DOHH2 (cell line): ENCODE data around the gene NDUFS3.

Source experiments
- H3F3A ChIP-seq: fragments of 200-600 bp; sonication (generic), shearing (Covaris generic); 2 replicates; pipeline ENCODE4 v1.6.0; 2016; ENCODE audit warnings: antibody characterized with exemption, mild to moderate bottlenecking; ENCODE audit not compliant: control insufficient read depth, insufficient read depth
- H3K27ac ChIP-seq: fragments of 200-600 bp; sonication (generic); 2 replicates; pipeline ENCODE4 v1.5.1; 2014; ENCODE audit warnings: low read depth, mild to moderate bottlenecking, low read length, moderate library complexity
- H3K27me3 ChIP-seq: fragments of 200-600 bp; sonication (generic); 2 replicates; pipeline ENCODE4 v1.6.1; 2014; ENCODE audit warnings: mild to moderate bottlenecking, low read length, mixed read lengths; ENCODE audit not compliant: control insufficient read depth
- H3K36me3 ChIP-seq: fragments of 200-600 bp; sonication (generic); 2 replicates; pipeline ENCODE4 v1.6.1; 2014; ENCODE audit warnings: mild to moderate bottlenecking, low read length, moderate library complexity, mixed read lengths; ENCODE audit not compliant: control insufficient read depth
- H3K4me1 ChIP-seq: fragments of 200-600 bp; sonication (generic); 2 replicates; pipeline ENCODE4 v1.6.1; 2014; ENCODE audit warnings: mild to moderate bottlenecking, low read length, mixed read lengths; ENCODE audit not compliant: control insufficient read depth
- H3K4me2 ChIP-seq: fragments of 200-600 bp; sonication (generic); 2 replicates; pipeline ENCODE4 v1.6.0; 2014; ENCODE audit warnings: mild to moderate bottlenecking, low read length, moderate library complexity
- H3K4me3 ChIP-seq: fragments of 200-600 bp; sonication (generic); 2 replicates; pipeline ENCODE4 v1.5.1; 2014; ENCODE audit warnings: mild to moderate bottlenecking, low read length, mixed read lengths
- H3K79me2 ChIP-seq: fragments of 200-600 bp; sonication (generic); 2 replicates; pipeline ENCODE4 v1.6.1; 2014; ENCODE audit warnings: mild to moderate bottlenecking, low read length, mixed read lengths; ENCODE audit not compliant: control insufficient read depth
- H3K9me2 ChIP-seq: fragments of 200-600 bp; sonication (generic); replicated peaks from 2 replicates; pipeline ENCODE4 v1.6.1; 2014; ENCODE audit warnings: mild to moderate bottlenecking, low read length, mixed read lengths; ENCODE audit not compliant: control insufficient read depth
- H3K9me3 ChIP-seq: fragments of 200-600 bp; sonication (generic); 2 replicates; pipeline ENCODE4 v1.6.1; 2014; ENCODE audit warnings: antibody characterized with exemption, low read length, mixed read lengths; ENCODE audit not compliant: control insufficient read depth, insufficient read depth
- H4K20me1 ChIP-seq: fragments of 200-600 bp; sonication (generic); 2 replicates; pipeline ENCODE4 v1.6.0; 2014; ENCODE audit warnings: low read depth, mild to moderate bottlenecking, antibody characterized with exemption, low read length, moderate library complexity; ENCODE audit not compliant: control insufficient read depth, insufficient read depth
- CTCF ChIP-seq: fragments of 200-600 bp; sonication (generic); IDR thresholded peaks from one replicate; pipeline ENCODE4 v1.5.1; 2014; ENCODE audit warnings: antibody characterized with exemption, mild to moderate bottlenecking, low read depth, low read length; ENCODE audit not compliant: poor library complexity, severe bottlenecking
- EZH2phosphoT487 ChIP-seq: fragments of 200-600 bp; sonication (generic); IDR thresholded peaks from 2 replicates; pipeline ENCODE4 v1.6.1; 2017; ENCODE audit warnings: borderline replicate concordance, mild to moderate bottlenecking, antibody characterized with exemption, low read length, moderate library complexity, mixed read lengths

The NDUFS3 gene

GRCh38 chr11:47592251-47592650 lies 13.4 kb downstream of the NDUFS3 start:
- peaks cover 7% of the 10 kb centered on the region; the same call in 1 of the 2 replicates for H3K4me1 ChIP-seq
- no peak overlapping the region for H3K4me2 ChIP-seq
- no peaks in the 10 kb centered on the region for H3K79me2 ChIP-seq
- no peak overlapping the region for H3K27ac ChIP-seq
- H3K9me2 ChIP-seq: no peaks in the 10 kb centered on the region
- no peaks in the 10 kb centered on the region for H3K36me3 ChIP-seq
- no peaks in the 10 kb centered on the region for H4K20me1 ChIP-seq
- no peak for TF ChIP-seq CTCF
- TF ChIP-seq EZH2phosphoT487: no peak
- no peak overlapping the region for H3K4me3 ChIP-seq
- H3K9me3 ChIP-seq: no peaks in the 10 kb centered on the region
- H3F3A ChIP-seq: no peaks in the 10 kb centered on the region
- H3K27me3 ChIP-seq: peaks cover 25% of the 10 kb centered on the region

- Histone ChIP-seq H3K9me3 (no peaks in the 10 kb centered on the region), H3K4me3 (no peak overlapping the region), H3K27me3 (peaks cover 25% of the 10 kb centered on the region), H3K4me1 (peaks cover 7% of the 10 kb centered on the region; the same call in 1 of the 2 replicates), H3K36me3 (no peaks in the 10 kb centered on the region), H3K4me2 (no peak overlapping the region), H3K79me2 (no peaks in the 10 kb centered on the region), H4K20me1 (no peaks in the 10 kb centered on the region), H3K9me2 (no peaks in the 10 kb centered on the region), H3K27ac (no peak overlapping the region), H3F3A (no peaks in the 10 kb centered on the region)
- TF ChIP-seq EZH2phosphoT487 (no peak), CTCF (no peak)
Measured at GRCh38 chr11:47592970-47593369, 14.1 kb downstream of the NDUFS3 start.

- Histone ChIP-seq H4K20me1 (no peaks in the 10 kb centered on the region), H3K4me3 (no peak overlapping the region), H3K4me1 (peaks cover 7% of the 10 kb centered on the region; the same call in 1 of the 2 replicates), H3F3A (no peaks in the 10 kb centered on the region), H3K79me2 (no peaks in the 10 kb centered on the region), H3K27me3 (peaks cover 25% of the 10 kb centered on the region), H3K9me2 (no peaks in the 10 kb centered on the region), H3K4me2 (no peak overlapping the region), H3K36me3 (no peaks in the 10 kb centered on the region), H3K27ac (no peak overlapping the region), H3K9me3 (no peaks in the 10 kb centered on the region)
- TF ChIP-seq CTCF (no peak), EZH2phosphoT487 (no peak)
Measured at GRCh38 chr11:47593492-47593933, 14.6 kb downstream of the NDUFS3 start.
